Measurements from ENCODE around the gene KYNU.

KYNU gene

GRCh38 chr2:142997231-142997630 lies 119.8 kb downstream of the KYNU start:
- Histone ChIP-seq H3K4me2 (ENCODE audit: low read length) (no peak overlapping the region), H2BK120ac (ENCODE audit: insufficient read depth, low read length, poor library complexity) (no peak overlapping the region), H3K36me3 (ENCODE audit: control insufficient read depth in 1 of 2, insufficient read depth in 2 of 2, low read length in 2 of 2) (no peaks in the 10 kb centered on the region), H2AK5ac (ENCODE audit: low read length) (no peak overlapping the region), H4K12ac (ENCODE audit: low read depth, low read length) (no peak overlapping the region), H2BK12ac (ENCODE audit: low read length) (no peak overlapping the region), H3K27me3 (ENCODE audit: insufficient read depth, low read length) (no peaks in the 10 kb centered on the region), H3K79me2 (ENCODE audit: control insufficient read depth, insufficient read depth, low read length, poor library complexity) (no peaks in the 10 kb centered on the region), H3K9me3 (ENCODE audit: insufficient read depth, low read depth, low read length) (no peaks in the 10 kb centered on the region), H3K18ac (ENCODE audit: low read length) (no peak overlapping the region), H2AFZ (ENCODE audit: insufficient read depth, low read length, poor library complexity) (no peak overlapping the region), H2BK5ac (ENCODE audit: low read depth, low read length, poor library complexity) (no peak overlapping the region), H4K8ac (ENCODE audit: low read depth, low read length) (no peak overlapping the region), H3K79me1 (ENCODE audit: low read length) (no peaks in the 10 kb centered on the region), H3K4me1 (ENCODE audit: control insufficient read depth in 1 of 2, insufficient read depth in 2 of 2, low read length in 2 of 2) (no peaks in the 10 kb centered on the region), H3K23ac (ENCODE audit: low read length) (no peak overlapping the region), H3K4me3 (ENCODE audit: low read depth, low read length) (no peak overlapping the region), H3K9ac (ENCODE audit: low read length) (no peak overlapping the region), H4K91ac (ENCODE audit: low read depth, low read length) (no peak overlapping the region), H3K14ac (ENCODE audit: low read length) (no peak overlapping the region), H3K4ac (ENCODE audit: low read depth, low read length) (no peak overlapping the region), H3K27ac (ENCODE audit: low read depth, low read length) (no peak overlapping the region)
- no peak for DNase-seq
- no CpG with 5 or more reads among the region's 1 CpG for WGBS (ENCODE audit: extremely low coverage, insufficient coverage, insufficient read length)

- H2AK5ac ChIP-seq (ENCODE audit: low read length): no peak overlapping the region
- no peak overlapping the region for H4K12ac ChIP-seq (ENCODE audit: low read depth, low read length)
- H2AFZ ChIP-seq (ENCODE audit: insufficient read depth, low read length, poor library complexity): no peak overlapping the region
- no peak overlapping the region for H2BK12ac ChIP-seq (ENCODE audit: low read length)
- no peaks in the 10 kb centered on the region for H3K27me3 ChIP-seq (ENCODE audit: insufficient read depth, low read length)
- H4K91ac ChIP-seq (ENCODE audit: low read depth, low read length): no peak overlapping the region
- H3K4me2 ChIP-seq (ENCODE audit: low read length): no peak overlapping the region
- no peak overlapping the region for H3K9ac ChIP-seq (ENCODE audit: low read length)
- no peak overlapping the region for H2BK120ac ChIP-seq (ENCODE audit: insufficient read depth, low read length, poor library complexity)
- no peaks in the 10 kb centered on the region for H3K79me2 ChIP-seq (ENCODE audit: control insufficient read depth, insufficient read depth, low read length, poor library complexity)
- WGBS (ENCODE audit: extremely low coverage, insufficient coverage, insufficient read length): no CpG with 5 or more reads among the region's 2 CpGs
- no peaks in the 10 kb centered on the region for H3K9me3 ChIP-seq (ENCODE audit: insufficient read depth, low read depth, low read length)
- DNase-seq: no peak
- no peak overlapping the region for H3K4ac ChIP-seq (ENCODE audit: low read depth, low read length)
- H4K8ac ChIP-seq (ENCODE audit: low read depth, low read length): no peak overlapping the region
- H2BK5ac ChIP-seq (ENCODE audit: low read depth, low read length, poor library complexity): no peak overlapping the region
- no peak overlapping the region for H3K27ac ChIP-seq (ENCODE audit: low read depth, low read length)
- H3K18ac ChIP-seq (ENCODE audit: low read length): no peak overlapping the region
- no peak overlapping the region for H3K14ac ChIP-seq (ENCODE audit: low read length)
- no peaks in the 10 kb centered on the region for H3K4me1 ChIP-seq (ENCODE audit: control insufficient read depth in 1 of 2, insufficient read depth in 2 of 2, low read length in 2 of 2)
- H3K79me1 ChIP-seq (ENCODE audit: low read length): no peaks in the 10 kb centered on the region
- no peaks in the 10 kb centered on the region for H3K36me3 ChIP-seq (ENCODE audit: control insufficient read depth in 1 of 2, insufficient read depth in 2 of 2, low read length in 2 of 2)
- H3K4me3 ChIP-seq (ENCODE audit: low read depth, low read length): no peak overlapping the region
- H3K23ac ChIP-seq (ENCODE audit: low read length): no peak overlapping the region
These were observed 123.1 kb downstream of the KYNU start for GRCh38 chr2:143000599-143000998.

GRCh38 chr2:143001501-143001900 lies 124.0 kb downstream of the KYNU start:
- H3K4ac ChIP-seq (ENCODE audit: low read depth, low read length): no peak overlapping the region
- H2BK5ac ChIP-seq (ENCODE audit: low read depth, low read length, poor library complexity): no peak overlapping the region
- H4K12ac ChIP-seq (ENCODE audit: low read depth, low read length): no peak overlapping the region
- WGBS (ENCODE audit: extremely low coverage, insufficient coverage, insufficient read length): no CpG with 5 or more reads among the region's 1 CpG
- no peak overlapping the region for H2BK120ac ChIP-seq (ENCODE audit: insufficient read depth, low read length, poor library complexity)
- no peak overlapping the region for H3K4me3 ChIP-seq (ENCODE audit: low read depth, low read length)
- H3K4me2 ChIP-seq (ENCODE audit: low read length): no peak overlapping the region
- H2AK5ac ChIP-seq (ENCODE audit: low read length): no peak overlapping the region
- H3K4me1 ChIP-seq (ENCODE audit: control insufficient read depth in 1 of 2, insufficient read depth in 2 of 2, low read length in 2 of 2): no peaks in the 10 kb centered on the region
- H3K27ac ChIP-seq (ENCODE audit: low read depth, low read length): no peak overlapping the region
- DNase-seq: no peak
- H3K23ac ChIP-seq (ENCODE audit: low read length): no peak overlapping the region
- H3K9me3 ChIP-seq (ENCODE audit: insufficient read depth, low read depth, low read length): no peaks in the 10 kb centered on the region
- H4K91ac ChIP-seq (ENCODE audit: low read depth, low read length): no peak overlapping the region
- H3K14ac ChIP-seq (ENCODE audit: low read length): no peak overlapping the region
- no peak overlapping the region for H2BK12ac ChIP-seq (ENCODE audit: low read length)
- no peaks in the 10 kb centered on the region for H3K79me1 ChIP-seq (ENCODE audit: low read length)
- no peak overlapping the region for H2AFZ ChIP-seq (ENCODE audit: insufficient read depth, low read length, poor library complexity)
- no peak overlapping the region for H3K9ac ChIP-seq (ENCODE audit: low read length)
- H3K36me3 ChIP-seq (ENCODE audit: control insufficient read depth in 1 of 2, insufficient read depth in 2 of 2, low read length in 2 of 2): no peaks in the 10 kb centered on the region
- no peak overlapping the region for H3K18ac ChIP-seq (ENCODE audit: low read length)
- H4K8ac ChIP-seq (ENCODE audit: low read depth, low read length): no peak overlapping the region
- no peaks in the 10 kb centered on the region for H3K79me2 ChIP-seq (ENCODE audit: control insufficient read depth, insufficient read depth, low read length, poor library complexity)
- no peaks in the 10 kb centered on the region for H3K27me3 ChIP-seq (ENCODE audit: insufficient read depth, low read length)

GRCh38 chr2:143015656-143016055 lies 138.2 kb downstream of the KYNU start:
- H2BK120ac ChIP-seq (ENCODE audit: insufficient read depth, low read length, poor library complexity): no peak overlapping the region
- no peak overlapping the region for H2AK5ac ChIP-seq (ENCODE audit: low read length)
- H3K36me3 ChIP-seq (ENCODE audit: control insufficient read depth in 1 of 2, insufficient read depth in 2 of 2, low read length in 2 of 2): no peaks in the 10 kb centered on the region
- H2BK5ac ChIP-seq (ENCODE audit: low read depth, low read length, poor library complexity): no peak overlapping the region
- no peak overlapping the region for H3K4me3 ChIP-seq (ENCODE audit: low read depth, low read length)
- H3K79me2 ChIP-seq (ENCODE audit: control insufficient read depth, insufficient read depth, low read length, poor library complexity): no peaks in the 10 kb centered on the region
- H2AFZ ChIP-seq (ENCODE audit: insufficient read depth, low read length, poor library complexity): no peak overlapping the region
- no peak overlapping the region for H4K8ac ChIP-seq (ENCODE audit: low read depth, low read length)
- no peak overlapping the region for H3K18ac ChIP-seq (ENCODE audit: low read length)
- no peak overlapping the region for H4K91ac ChIP-seq (ENCODE audit: low read depth, low read length)
- no peak for DNase-seq
- H2BK12ac ChIP-seq (ENCODE audit: low read length): no peak overlapping the region
- H3K27me3 ChIP-seq (ENCODE audit: insufficient read depth, low read length): no peaks in the 10 kb centered on the region
- no peak overlapping the region for H4K12ac ChIP-seq (ENCODE audit: low read depth, low read length)
- WGBS (ENCODE audit: extremely low coverage, insufficient coverage, insufficient read length): no CpG with 5 or more reads among the region's 4 CpGs
- no peaks in the 10 kb centered on the region for H3K79me1 ChIP-seq (ENCODE audit: low read length)
- no peaks in the 10 kb centered on the region for H3K9me3 ChIP-seq (ENCODE audit: insufficient read depth, low read depth, low read length)
- no peaks in the 10 kb centered on the region for H3K4me1 ChIP-seq (ENCODE audit: control insufficient read depth in 1 of 2, insufficient read depth in 2 of 2, low read length in 2 of 2)
- H3K4me2 ChIP-seq (ENCODE audit: low read length): no peak overlapping the region
- no peak overlapping the region for H3K27ac ChIP-seq (ENCODE audit: low read depth, low read length)
- H3K4ac ChIP-seq (ENCODE audit: low read depth, low read length): no peak overlapping the region
- H3K9ac ChIP-seq (ENCODE audit: low read length): no peak overlapping the region
- H3K23ac ChIP-seq (ENCODE audit: low read length): no peak overlapping the region
- H3K14ac ChIP-seq (ENCODE audit: low read length): no peak overlapping the region
